GM12878 (cell line): ENCODE data around the gene MTMR10. TPM values are rescaled to one million over a fixed set of nuclear protein-coding genes. Genes with fewer than 3 reads are reported as not detected.

ENCODE experiments used
- ATAC-seq: fragments of 200-7000 bp; cut with Tn5 transposase; 3 replicates; pipeline ENCODE4 v1.9.1; 2020; ENCODE audit warnings: mild to moderate bottlenecking, moderate library complexity
- BruUV-seq: library from RNA; stranded (reverse); fragments of 400-500 nt; replicated peaks from 2 replicates; lab custom pipeline; 2021; lab: Mats Ljungman, UMichigan
- CTCF ChIA-PET: fragments of 300-600 bp; sonication (Branson Sonifier 250); formaldehyde crosslinking; extraction: SDS; loops from one replicate; lab custom pipeline; 2021; ENCODE audit warnings: inconsistent platforms; lab: Yijun Ruan, JAX
- POLR2A ChIA-PET: fragments of 350-600 bp; formaldehyde crosslinking; extraction: SDS; loops from one replicate; lab custom pipeline; 2021; ENCODE audit warnings: inconsistent platforms; lab: Charles Lee
- RAD21 ChIA-PET: fragments of 300-600 bp; sonication (Branson Sonifier 250); formaldehyde crosslinking; loops from one replicate; lab custom pipeline; 2023; ENCODE audit warnings: antibody characterized with exemption; ENCODE audit not compliant: unreplicated experiment; lab: Charles Lee
- SMC1A ChIA-PET: fragments of 300-600 bp; sonication (Branson Sonifier 250); formaldehyde crosslinking; loops from one replicate; lab custom pipeline; 2023; ENCODE audit not compliant: unreplicated experiment, uncharacterized antibody; lab: Charles Lee
- DNase-seq: peaks from one replicate; pipeline ENCODE4 v3.0.0-alpha.2; 2011; ENCODE audit warnings: low read depth, low spot score
- FAIRE-seq: peaks from 3 replicates; lab custom pipeline; 2011; peaks lifted over from hg19 to GRCh38; lab: Jason Lieb, UNC
- H2AFZ ChIP-seq: 2 replicates; pipeline ENCODE4 v1.6.0; 2011; ENCODE audit warnings: low read depth, low read length, control low read depth; ENCODE audit not compliant: control insufficient read depth
- H3K27ac ChIP-seq: 2 replicates; pipeline ENCODE4 v1.5.1; 2011; ENCODE audit warnings: control low read depth; ENCODE audit not compliant: control insufficient read depth, insufficient read depth
- H3K27me3 ChIP-seq, 2 experiments: replicated peaks in 1 of 2; 2 replicates each; pipeline versions ENCODE4 v1.6.0 to v1.6.1; 2011; ENCODE audit warnings: low read length in 1 of 2; ENCODE audit not compliant: control insufficient read depth in 2 of 2, insufficient read depth in 2 of 2
- H3K36me3 ChIP-seq, 2 experiments: 2 replicates each; pipeline ENCODE4 v1.5.1; 2011; ENCODE audit warnings: low read length in 1 of 2; ENCODE audit not compliant: control insufficient read depth in 2 of 2, insufficient read depth in 2 of 2
- H3K4me1 ChIP-seq: 2 replicates; pipeline ENCODE4 v1.6.1; 2011; ENCODE audit warnings: mild to moderate bottlenecking, low read length, moderate library complexity, mixed read lengths; ENCODE audit not compliant: control insufficient read depth, insufficient read depth
- H3K4me2 ChIP-seq: 2 replicates; pipeline ENCODE4 v1.6.0; 2011; ENCODE audit warnings: control low read depth; ENCODE audit not compliant: control insufficient read depth, insufficient read depth
- H3K4me3 ChIP-seq: fragments of 200-600 bp; sonication (generic); 2 replicates; pipeline ENCODE4 v1.5.1; 2016
- H3K79me2 ChIP-seq: 2 replicates; pipeline ENCODE4 v1.6.0; 2011; ENCODE audit warnings: low read length; ENCODE audit not compliant: control insufficient read depth, insufficient read depth
- H3K9ac ChIP-seq: 2 replicates; pipeline ENCODE4 v1.8.0; 2011; ENCODE audit warnings: low read length, control low read depth, mixed read lengths; ENCODE audit not compliant: control insufficient read depth, insufficient read depth
- H3K9me3 ChIP-seq: replicated peaks from 3 replicates; pipeline ENCODE4 v1.5.1; 2011; ENCODE audit warnings: mild to moderate bottlenecking, low read length; ENCODE audit not compliant: control insufficient read depth, insufficient read depth
- H4K20me1 ChIP-seq: 2 replicates; pipeline ENCODE4 v1.6.0; 2011; ENCODE audit not compliant: control insufficient read depth, insufficient read depth
- CBX5 ChIP-seq: sonication (generic); IDR thresholded peaks from 2 replicates; pipeline ENCODE4 v1.6.1; 2016; ENCODE audit warnings: low read depth, moderate library complexity, mild to moderate bottlenecking, inconsistent platforms
- EED ChIP-seq: sonication (generic); IDR thresholded peaks from 2 replicates; pipeline ENCODE4 v1.6.1; 2016; ENCODE audit warnings: antibody characterized with exemption, low read depth
- GABPA ChIP-seq: IDR thresholded peaks from 2 replicates; pipeline ENCODE4 v1.6.1; 2014; ENCODE audit warnings: antibody characterized with exemption, low read depth, mild to moderate bottlenecking, inconsistent platforms
- NBN ChIP-seq: fragments of 450-650 bp; IDR thresholded peaks from 2 replicates; pipeline ENCODE4 v1.6.1; 2016
- REST ChIP-seq: IDR thresholded peaks from 2 replicates; pipeline ENCODE4 v1.6.1; 2012; ENCODE audit warnings: mild to moderate bottlenecking, low read depth, low read length
- SMAD1 ChIP-seq: fragments of 450-650 bp; IDR thresholded peaks from 2 replicates; pipeline ENCODE4 v1.6.1; 2018; ENCODE audit warnings: mild to moderate bottlenecking, low read depth; ENCODE audit not compliant: partially characterized antibody
- SMC3 ChIP-seq: IDR thresholded peaks from 2 replicates; pipeline ENCODE4 v1.6.1; 2011; ENCODE audit warnings: low read length, improper control_type of control experiment, borderline replicate concordance
- SP1 ChIP-seq: IDR thresholded peaks from one replicate; pipeline ENCODE4 v1.6.1; 2011; ENCODE audit warnings: low read depth, low read length
- TAF1 ChIP-seq: IDR thresholded peaks from 2 replicates; pipeline ENCODE4 v1.6.1; 2011; ENCODE audit warnings: mild to moderate bottlenecking, low read depth, low read length, borderline replicate concordance
- TCF7 ChIP-seq: IDR thresholded peaks from 2 replicates; pipeline ENCODE4 v1.6.1; 2014; ENCODE audit warnings: antibody characterized with exemption, borderline replicate concordance
- USF2 ChIP-seq: IDR thresholded peaks from 2 replicates; pipeline ENCODE4 v1.6.1; 2011; ENCODE audit warnings: low read depth, low read length, improper control_type of control experiment, borderline replicate concordance
- ZBTB4 ChIP-seq: fragments of 450-650 bp; formaldehyde crosslinking; IDR thresholded peaks from 2 replicates; pipeline ENCODE4 v1.4.0; 2022; ENCODE audit warnings: mild to moderate bottlenecking, moderate library complexity
- ZNF687 ChIP-seq: fragments of 450-650 bp; IDR thresholded peaks from 2 replicates; pipeline ENCODE4 v1.6.1; 2017; ENCODE audit warnings: mild to moderate bottlenecking, moderate library complexity
- WGBS: methylation state at CpG from one replicate; pipeline ENCODE4 v1.1.6; 2016; ENCODE audit warnings: low lambda C conversion rate; ENCODE audit not compliant: insufficient replicate concordance, insufficient coverage; ENCODE audit errors: missing lambda C conversion rate; 5-methylcytosine and 5-hydroxymethylcytosine counted together
- in situ Hi-C: fragments of 300-500 bp; cut with MboI; formaldehyde crosslinking; loops from 9 replicates; pipeline ENCODE4 v1.14.3; 2018; ENCODE audit warnings: mixed read lengths
- intact Hi-C: fragments of 100-400 bp; cut with micrococcal nuclease; formaldehyde crosslinking; loops from one replicate; pipeline ENCODE4 v1.14.2; 2022; ENCODE audit not compliant: unreplicated experiment
- polyA plus RNA-seq, 11 experiments: library from polyadenylated mRNA; depleted of rRNA in 4 of 11; unstranded in 6 of 11; stranded (reverse) in 5 of 11; fragments of >200 nt; fragmentation: Nextera tagmentation in 4 of 11; fragmentation: Illumina TruSeq in 1 of 11; extraction: Ambion mirVana in 4 of 11; extraction: Trizol in 1 of 11; gene quantifications; 1 replicate in 1 of 11; 2 replicates in 10 of 11; pipeline versions ENCODE4 v1.2.1 to v1.2.3, GENCODE V29; 2011 to 2016; ENCODE audit warnings: inconsistent platforms in 2 of 11, missing spikeins in 2 of 11, low read depth in 1 of 11
- total RNA-seq, 4 experiments: library from RNA; depleted of rRNA in 3 of 4; stranded (reverse); fragments of >200 nt in 3 of 4; fragmentation: Illumina TruSeq in 1 of 4; extraction: Trizol in 1 of 4; gene quantifications; 2 replicates each; pipeline versions ENCODE4 v1.2.1 to v1.2.3, GENCODE V29; 2013 to 2021

The MTMR10 gene
- total and polyA plus RNA-seq, 10 of the 15 experiments (the other 5 are each of a cell fraction or from before 2014, with no cell fraction given): 1.9 to 13.6 (median 8.9) TPM

GRCh38 chr15:31001702-31002101 is 10.3 kb upstream of the MTMR10 start:
- H3K36me3 ChIP-seq: no peaks in the 10 kb centered on the region
- H3K79me2 ChIP-seq: no peaks in the 10 kb centered on the region
- H3K4me2 ChIP-seq: no peak overlapping the region
- RAD21 ChIA-PET: no interaction called here
- no peak overlapping the region for H3K27ac ChIP-seq
- ATAC-seq (no peak), FAIRE-seq (no peak), DNase-seq (no peak)
- CTCF ChIA-PET: no interaction called here
- H3K4me1 ChIP-seq: peaks cover 19% of the 10 kb centered on the region
- no peak overlapping the region for H2AFZ ChIP-seq
- BruUV-seq: no TSS peak
- no peaks in the 10 kb centered on the region for H4K20me1 ChIP-seq
- no peak overlapping the region for H3K9ac ChIP-seq
- no peak overlapping the region for H3K4me3 ChIP-seq
- intact Hi-C loops: loop anchor here (10.0 kb wide), 1 partner anchor 323 kb away; the partner anchor contains the start of gene KLF13
- POLR2A ChIA-PET: no interaction called here
- in situ Hi-C loops: loop anchor here (10.0 kb wide), 1 partner anchor 333 kb away; no protein-coding TSS in a partner anchor
- SMC1A ChIA-PET: interaction anchor here (0.9 to 1.1 kb wide), 3 partner anchors 12 to 457 kb away, joined by 3 read pairs; no protein-coding TSS in a partner anchor
- H3K9me3 ChIP-seq: no peaks in the 10 kb centered on the region
- 97% methylated on average over 3 of the region's 3 CpGs for WGBS
- H3K27me3 ChIP-seq: no peaks in the 10 kb centered on the region
- no peak for TF ChIP-seq SMC3
- no peak for TF ChIP-seq CBX5
- no peak for TF ChIP-seq SMAD1
- TF ChIP-seq ZNF687: no peak
- no peak for TF ChIP-seq SP1
- no peak for TF ChIP-seq GABPA
- no peak for TF ChIP-seq TCF7
- TF ChIP-seq ZBTB4: no peak
- TF ChIP-seq EED: no peak
- no peak for TF ChIP-seq USF2
- no peak for TF ChIP-seq REST
- no peak for TF ChIP-seq TAF1
- no peak for TF ChIP-seq NBN
